Mucosa of stomach (tissue), 1 donor: Measurements from ENCODE around the gene SSR4.

Experiments used
- H3K27me3 ChIP-seq: one replicate; pipeline ENCODE4 v1.7.0; 2013; ENCODE audit warnings: mild to moderate bottlenecking, low read length; ENCODE audit not compliant: control insufficient read depth, insufficient read depth
- H3K36me3 ChIP-seq: one replicate; pipeline ENCODE4 v1.7.0; 2013; ENCODE audit warnings: low read length; ENCODE audit not compliant: control insufficient read depth, insufficient read depth
- H3K4me1 ChIP-seq: one replicate; pipeline ENCODE4 v1.7.0; 2013; ENCODE audit warnings: mild to moderate bottlenecking, low read length; ENCODE audit not compliant: control insufficient read depth, insufficient read depth
- H3K4me3 ChIP-seq: one replicate; pipeline ENCODE4 v1.7.0; 2013; ENCODE audit warnings: low read length
- H3K9ac ChIP-seq: one replicate; pipeline ENCODE4 v1.7.0; 2013; ENCODE audit warnings: mild to moderate bottlenecking, low read length, moderate library complexity
- H3K9me3 ChIP-seq: one replicate; pipeline ENCODE4 v1.7.0; 2013; ENCODE audit warnings: mild to moderate bottlenecking, low read length, moderate library complexity; ENCODE audit not compliant: control insufficient read depth
- donor health status: Pancreatic carcinoma.

Gene SSR4

DNA sequence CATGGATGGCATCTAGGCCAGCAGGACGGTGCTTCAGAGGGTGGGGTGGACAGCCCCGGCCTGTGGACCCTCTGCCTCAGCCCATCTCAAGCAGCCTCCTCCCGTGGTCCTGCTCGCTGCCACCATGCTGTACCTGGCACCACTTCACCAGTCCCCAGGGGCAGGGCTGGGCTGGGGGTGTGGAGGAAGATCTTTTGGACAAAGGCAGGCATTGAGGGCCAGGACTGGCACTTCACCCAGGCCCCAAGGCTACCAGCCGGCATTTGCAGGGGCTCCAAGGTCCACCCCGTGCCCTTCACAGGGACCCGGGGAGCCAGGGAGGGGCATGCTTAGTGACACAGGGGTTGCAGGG, 29.7 kb upstream of the SSR4 start:
- Histone ChIP-seq H3K9ac (peak overlapping the region; percentile 22), H3K27me3 (no peaks in the 10 kb centered on the region), H3K36me3 (no peaks in the 10 kb centered on the region), H3K9me3 (no peaks in the 10 kb centered on the region), H3K4me1 (peaks cover 10% of the 10 kb centered on the region), H3K4me3 (no peak overlapping the region)

GRCh38 chrX:153765138-153766079, 29.1 kb upstream of the SSR4 start:
- Histone ChIP-seq H3K4me3 (no peak overlapping the region), H3K36me3 (no peaks in the 10 kb centered on the region), H3K9ac (no peak overlapping the region), H3K9me3 (no peaks in the 10 kb centered on the region), H3K27me3 (no peaks in the 10 kb centered on the region), H3K4me1 (peaks cover 10% of the 10 kb centered on the region)

DNA sequence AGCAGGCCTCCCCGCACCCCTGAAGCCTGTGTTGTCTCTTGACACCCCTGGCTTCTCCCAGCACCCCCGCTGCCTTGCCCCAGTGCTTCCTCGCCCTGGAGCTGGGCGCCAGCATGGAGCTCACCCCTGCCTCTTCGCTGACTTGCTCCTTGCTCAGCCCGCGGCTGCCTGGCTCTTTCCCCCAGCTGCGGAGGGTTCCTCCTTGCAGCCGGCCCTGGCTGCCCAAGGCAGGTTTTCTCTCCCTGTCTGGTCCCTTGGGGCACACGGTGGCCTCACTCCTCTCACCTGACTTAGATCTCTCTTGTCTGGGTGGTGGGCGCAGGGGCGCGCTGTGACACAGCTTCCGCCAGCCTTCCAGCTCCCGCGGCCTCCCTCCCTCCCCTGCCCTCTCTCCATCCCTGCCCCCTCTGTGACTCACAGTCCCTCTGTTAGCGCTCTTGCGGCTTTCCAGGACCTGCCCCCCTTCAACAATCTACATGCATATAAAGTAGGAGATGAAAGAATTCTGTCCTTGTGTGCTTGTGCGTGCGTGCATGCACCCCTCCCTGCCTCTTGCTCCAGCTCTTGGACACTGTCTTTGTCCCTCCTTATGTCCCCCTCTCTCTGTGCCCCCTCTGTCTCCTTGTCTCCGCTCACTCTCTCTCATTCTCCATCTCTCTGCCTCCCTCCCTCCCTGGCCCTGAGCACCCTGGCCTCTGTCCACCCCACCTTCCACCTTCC, 28.2 kb upstream of the SSR4 start:
- Histone ChIP-seq H3K9me3 (no peaks in the 10 kb centered on the region), H3K9ac (no peak overlapping the region), H3K36me3 (no peaks in the 10 kb centered on the region), H3K4me1 (peaks cover 10% of the 10 kb centered on the region), H3K27me3 (no peaks in the 10 kb centered on the region), H3K4me3 (no peak overlapping the region)

- H3K4me1 ChIP-seq, result peaks cover 10% of the 10 kb centered on the region
- no peaks in the 10 kb centered on the region for H3K36me3 ChIP-seq
- no peak overlapping the region for H3K9ac ChIP-seq
These were observed 27.4 kb upstream of the SSR4 start for GRCh38 chrX:153766871-153767673.

DNA sequence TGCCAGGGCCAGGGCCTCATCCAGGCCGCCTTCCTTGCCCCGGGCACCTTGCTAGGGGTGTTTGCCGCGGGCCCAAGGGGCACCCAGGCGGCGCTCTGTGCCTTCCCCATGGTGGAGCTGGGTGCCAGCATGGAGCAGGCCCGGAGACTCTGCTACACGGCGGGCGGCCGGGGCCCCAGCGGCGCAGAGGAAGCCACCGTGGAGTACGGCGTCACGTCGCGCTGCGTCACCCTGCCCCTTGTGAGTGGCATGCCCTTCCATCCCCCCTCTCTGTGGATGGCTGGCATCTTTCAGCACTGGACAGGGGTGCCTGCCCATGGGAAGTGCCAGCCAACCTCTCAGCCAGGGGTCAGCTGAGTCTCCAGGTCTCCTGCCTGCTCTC, 26.8 kb upstream of the SSR4 start:
- no peaks in the 10 kb centered on the region for H3K9me3 ChIP-seq
- H3K9ac ChIP-seq, result no peak overlapping the region
- no peaks in the 10 kb centered on the region for H3K27me3 ChIP-seq
- H3K36me3 ChIP-seq, result no peaks in the 10 kb centered on the region
- H3K4me3 ChIP-seq, result no peak overlapping the region
- peaks cover 10% of the 10 kb centered on the region for H3K4me1 ChIP-seq

More at GRCh38 chrX:153766871-153767673, 27.4 kb upstream of the SSR4 start:
- Histone ChIP-seq H3K27me3 (no peaks in the 10 kb centered on the region), H3K9me3 (no peaks in the 10 kb centered on the region), H3K4me3 (no peak overlapping the region)

- no peaks in the 10 kb centered on the region for H3K36me3 ChIP-seq
These were observed 25.9 kb upstream of the SSR4 start for GRCh38 chrX:153768311-153769157.

DNA sequence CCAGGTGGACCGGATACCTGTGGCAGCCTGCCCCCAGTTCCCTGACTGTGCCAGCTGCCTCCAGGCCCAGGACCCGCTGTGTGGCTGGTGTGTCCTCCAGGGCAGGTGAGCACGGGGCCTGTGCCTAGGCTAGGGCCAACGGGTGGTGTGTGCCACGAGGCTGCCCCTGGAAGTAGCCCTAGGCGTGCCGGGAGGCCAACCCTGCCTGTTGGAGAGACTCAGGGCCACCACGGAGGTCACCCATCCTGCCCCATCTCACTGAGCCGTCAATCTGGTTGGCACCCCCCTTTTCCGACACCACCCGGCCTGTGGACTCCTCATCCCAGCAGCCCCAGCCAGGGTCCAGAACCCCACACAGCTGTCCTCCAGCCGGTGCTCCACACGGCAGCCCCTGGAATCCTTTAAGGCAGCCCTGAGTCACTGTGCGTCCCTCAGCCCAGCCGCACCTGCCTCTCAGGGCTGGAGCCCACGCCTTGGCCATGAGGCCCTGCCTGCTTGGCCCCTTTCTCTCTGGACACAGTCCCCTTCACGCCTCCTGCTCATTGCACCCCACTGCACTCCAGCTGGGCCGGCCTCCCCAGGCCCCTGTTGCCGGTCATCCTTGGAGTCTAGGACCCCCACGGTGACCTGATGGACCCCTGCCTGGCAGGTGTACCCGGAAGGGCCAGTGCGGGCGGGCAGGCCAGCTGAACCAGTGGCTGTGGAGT, 25.2 kb upstream of the SSR4 start:
- H3K9ac ChIP-seq, result no peak overlapping the region
- no peaks in the 10 kb centered on the region for H3K36me3 ChIP-seq
- no peaks in the 10 kb centered on the region for H3K9me3 ChIP-seq
- H3K4me1 ChIP-seq, result peaks cover 10% of the 10 kb centered on the region
- no peaks in the 10 kb centered on the region for H3K27me3 ChIP-seq
- no peak overlapping the region for H3K4me3 ChIP-seq

More at GRCh38 chrX:153768311-153769157, 25.9 kb upstream of the SSR4 start:
- Histone ChIP-seq H3K9ac (no peak overlapping the region), H3K27me3 (no peaks in the 10 kb centered on the region), H3K4me3 (no peak overlapping the region), H3K4me1 (peaks cover 10% of the 10 kb centered on the region), H3K9me3 (no peaks in the 10 kb centered on the region)

DNA sequence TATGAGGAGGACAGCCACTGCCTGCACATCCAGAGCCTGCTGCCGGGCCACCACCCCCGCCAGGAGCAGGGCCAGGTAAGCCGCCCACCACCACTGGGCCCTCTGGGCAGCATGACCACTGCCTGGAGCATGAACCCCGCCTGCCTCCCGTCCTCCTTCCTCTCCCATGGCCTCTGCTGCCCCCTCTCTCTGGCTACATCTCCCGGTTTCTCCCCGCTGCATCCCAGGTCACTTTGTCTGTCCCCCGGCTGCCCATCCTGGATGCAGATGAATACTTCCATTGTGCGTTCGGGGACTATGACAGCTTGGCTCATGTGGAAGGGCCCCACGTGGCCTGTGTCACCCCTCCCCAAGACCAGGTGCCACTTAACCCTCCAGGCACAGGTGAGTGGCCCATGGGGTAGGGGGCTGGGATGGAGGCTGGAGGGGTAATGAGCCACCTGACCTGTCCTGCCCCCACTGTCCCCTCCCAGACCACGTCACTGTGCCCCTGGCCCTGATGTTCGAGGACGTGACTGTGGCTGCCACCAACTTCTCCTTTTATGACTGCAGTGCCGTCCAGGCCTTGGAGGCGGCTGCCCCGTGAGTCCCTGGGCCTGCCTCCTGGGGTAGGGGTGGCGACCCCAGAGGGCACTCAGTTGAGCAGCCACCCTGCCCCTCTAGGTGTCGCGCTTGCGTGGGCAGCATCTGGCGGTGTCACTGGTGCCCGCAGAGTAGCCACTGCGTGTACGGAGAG, 24.4 kb upstream of the SSR4 start:
- Histone ChIP-seq H3K27me3 (no peaks in the 10 kb centered on the region), H3K4me3 (no peak overlapping the region), H3K4me1 (peaks cover 10% of the 10 kb centered on the region), H3K9ac (no peak overlapping the region), H3K36me3 (no peaks in the 10 kb centered on the region), H3K9me3 (no peaks in the 10 kb centered on the region)

GRCh38 chrX:153770601-153771414, 23.7 kb upstream of the SSR4 start:
- H3K4me1 ChIP-seq, result peaks cover 10% of the 10 kb centered on the region
- no peaks in the 10 kb centered on the region for H3K9me3 ChIP-seq
- no peaks in the 10 kb centered on the region for H3K36me3 ChIP-seq
- no peaks in the 10 kb centered on the region for H3K27me3 ChIP-seq
- H3K4me3 ChIP-seq, result no peak overlapping the region
- no peak overlapping the region for H3K9ac ChIP-seq
